H1 (cell line): Measurements from ENCODE around the gene TLE1. TPM values are rescaled to one million over a fixed set of nuclear protein-coding genes. Genes with fewer than 3 reads are reported as not detected.

Experiments
- CTCF ChIA-PET: fragments of 300-600 bp; sonication (Branson Sonifier 250); formaldehyde crosslinking; loops from one replicate; lab custom pipeline; 2021; ENCODE audit not compliant: partially characterized antibody; lab: Charles Lee
- POLR2A ChIA-PET: fragments of 300-600 bp; sonication (Branson Sonifier 250); formaldehyde crosslinking; loops from one replicate; lab custom pipeline; 2021; ENCODE audit warnings: inconsistent platforms; ENCODE audit not compliant: partially characterized antibody; lab: Charles Lee
- DNase-seq, 2 experiments: peaks; one replicate each; pipeline versions ENCODE4 v3.0.0 to v3.0.0-alpha.2; 2010 to 2022; ENCODE audit warnings: low spot score in 2 of 2, low read depth in 1 of 2, mixed read lengths in 1 of 2
- FAIRE-seq: peaks from 2 replicates; lab custom pipeline; 2011; peaks lifted over from hg19 to GRCh38; lab: Jason Lieb, UNC
- H2AFZ ChIP-seq: 2 replicates; pipeline ENCODE4 v1.8.1; 2012; ENCODE audit warnings: low read length, inconsistent platforms
- H2AK5ac ChIP-seq: 2 replicates; pipeline ENCODE4 v1.6.1; 2013; ENCODE audit warnings: low read depth, low read length
- H2BK120ac ChIP-seq: replicated peaks from 2 replicates; pipeline ENCODE3; 2013; ENCODE audit warnings: low read depth, low read length, inconsistent platforms
- H2BK12ac ChIP-seq: 2 replicates; pipeline ENCODE4 v1.6.1; 2013; ENCODE audit warnings: low read depth, low read length
- H2BK15ac ChIP-seq: 2 replicates; pipeline ENCODE4 v1.6.1; 2013; ENCODE audit warnings: low read length
- H2BK20ac ChIP-seq: 2 replicates; pipeline ENCODE4 v1.6.1; 2013; ENCODE audit warnings: low read length
- H2BK5ac ChIP-seq: 2 replicates; pipeline ENCODE4 v1.6.1; 2013; ENCODE audit warnings: low read depth, low read length
- H3K14ac ChIP-seq: 2 replicates; pipeline ENCODE4 v1.6.1; 2013; ENCODE audit warnings: inconsistent platforms; ENCODE audit not compliant: insufficient read length
- H3K18ac ChIP-seq: 2 replicates; pipeline ENCODE4 v1.6.1; 2013; ENCODE audit warnings: low read length; ENCODE audit errors: extremely low read depth
- H3K23ac ChIP-seq: 2 replicates; pipeline ENCODE4 v1.6.1; 2013; ENCODE audit warnings: inconsistent platforms; ENCODE audit not compliant: insufficient read length
- H3K23me2 ChIP-seq: 2 replicates; pipeline ENCODE4 v1.6.1; 2013; ENCODE audit warnings: low read depth, low read length
- H3K27ac ChIP-seq: 2 replicates; pipeline ENCODE4 v1.6.1; 2011; ENCODE audit warnings: low read depth, low read length, inconsistent platforms
- H3K27me3 ChIP-seq, 4 experiments: replicated peaks in 1 of 4; 1 replicate in 1 of 4; 2 replicates in 3 of 4; pipeline versions ENCODE4 v1.6.1 to v1.8.1; 2011 to 2013; ENCODE audit warnings: low read length in 3 of 4, mild to moderate bottlenecking in 3 of 4, inconsistent platforms in 2 of 4, mixed read lengths in 2 of 4, moderate library complexity in 1 of 4; ENCODE audit not compliant: control insufficient read depth in 3 of 4, insufficient read depth in 3 of 4; ENCODE audit errors: extremely low read depth in 1 of 4
- H3K36me3 ChIP-seq, 4 experiments: 2 replicates each; pipeline versions ENCODE4 v1.6.1 to v1.8.1; 2011 to 2013; ENCODE audit warnings: mild to moderate bottlenecking in 4 of 4, low read length in 3 of 4, moderate library complexity in 2 of 4, control low read depth in 1 of 4, inconsistent platforms in 1 of 4; ENCODE audit not compliant: insufficient read depth in 4 of 4, control insufficient read depth in 2 of 4
- H3K4ac ChIP-seq: replicated peaks from 2 replicates; pipeline ENCODE3; 2013; ENCODE audit warnings: low read length, low read depth, mixed read lengths, inconsistent platforms; ENCODE audit not compliant: insufficient read length
- H3K4me1 ChIP-seq, 4 experiments: replicated peaks in 1 of 4; 1 replicate in 1 of 4; 2 replicates in 3 of 4; pipeline versions ENCODE4 v1.6.1 to v1.8.1; 2011 to 2013; ENCODE audit warnings: low read length in 3 of 4, inconsistent platforms in 2 of 4, mixed read lengths in 1 of 4; ENCODE audit not compliant: insufficient read depth in 4 of 4, control insufficient read depth in 3 of 4
- H3K4me2 ChIP-seq, 2 experiments: 2 replicates each; pipeline versions ENCODE4 v1.6.1 to v1.8.1; 2011 to 2013; ENCODE audit warnings: low read depth in 2 of 2, low read length in 2 of 2, control low read depth in 1 of 2, inconsistent platforms in 1 of 2, mild to moderate bottlenecking in 1 of 2; ENCODE audit not compliant: insufficient read depth in 1 of 2
- H3K4me3 ChIP-seq, 4 experiments: fragments of 200-600, 300-600 bp in 1 of 4; sonication (generic), shearing (Covaris generic), sonication (Bioruptor Twin) in 1 of 4; 2 replicates each; pipeline versions ENCODE4 v1.5.1 to v1.8.1; 2011 to 2016; ENCODE audit warnings: low read length in 4 of 4, low read depth in 3 of 4, control low read depth in 2 of 4, inconsistent platforms in 2 of 4, mild to moderate bottlenecking in 2 of 4, mixed read lengths in 1 of 4, moderate library complexity in 1 of 4; ENCODE audit not compliant: insufficient read depth in 2 of 4; ENCODE audit errors: extremely low read depth in 1 of 4
- H3K56ac ChIP-seq: replicated peaks from 2 replicates; pipeline ENCODE3; 2013; ENCODE audit warnings: low read depth, mild to moderate bottlenecking, mixed read lengths, low read length, inconsistent platforms; ENCODE audit not compliant: insufficient read length
- H3K79me1 ChIP-seq: 2 replicates; pipeline ENCODE4 v1.6.1; 2013; ENCODE audit warnings: low read depth, low read length, control low read depth
- H3K79me2 ChIP-seq, 2 experiments: 2 replicates each; pipeline versions ENCODE4 v1.6.1 to v1.8.1; 2012 to 2013; ENCODE audit warnings: low read length in 2 of 2, mild to moderate bottlenecking in 2 of 2, inconsistent platforms in 1 of 2; ENCODE audit not compliant: insufficient read depth in 2 of 2, control insufficient read depth in 1 of 2
- H3K9ac ChIP-seq, 4 experiments: replicated peaks in 1 of 4; 1 replicate in 1 of 4; 2 replicates in 3 of 4; pipeline versions ENCODE4 v1.6.1 to v1.8.1; 2011 to 2013; ENCODE audit warnings: low read depth in 3 of 4, low read length in 3 of 4, control low read depth in 2 of 4, mild to moderate bottlenecking in 2 of 4, moderate library complexity in 2 of 4, inconsistent platforms in 1 of 4; ENCODE audit errors: extremely low read depth in 1 of 4
- H3K9me3 ChIP-seq, 2 experiments: 2 replicates each; pipeline versions ENCODE4 v1.6.1 to v1.8.1; 2012 to 2013; ENCODE audit warnings: mild to moderate bottlenecking in 2 of 2, moderate library complexity in 2 of 2, control low read depth in 1 of 2, inconsistent platforms in 1 of 2, low read depth in 1 of 2, low read length in 1 of 2, mixed read lengths in 1 of 2; ENCODE audit not compliant: insufficient read depth in 2 of 2
- H4K20me1 ChIP-seq, 2 experiments: replicated peaks in 1 of 2; 2 replicates each; pipeline versions ENCODE3 to v1.8.1; 2011 to 2013; ENCODE audit warnings: inconsistent platforms in 2 of 2, low read length in 2 of 2, mild to moderate bottlenecking in 1 of 2; ENCODE audit not compliant: insufficient read depth in 2 of 2, control insufficient read depth in 1 of 2
- H4K5ac ChIP-seq: 2 replicates; pipeline ENCODE4 v1.6.1; 2013; ENCODE audit warnings: low read length, low read depth, mixed read lengths, inconsistent platforms; ENCODE audit not compliant: insufficient read length
- H4K8ac ChIP-seq: 2 replicates; pipeline ENCODE4 v1.8.0; 2013; ENCODE audit warnings: mild to moderate bottlenecking, moderate library complexity, low read length, inconsistent platforms; ENCODE audit not compliant: insufficient read depth; ENCODE audit errors: extremely low read depth
- H4K91ac ChIP-seq: replicated peaks from 2 replicates; pipeline ENCODE3; 2013; ENCODE audit warnings: low read length, mixed read lengths, inconsistent platforms; ENCODE audit not compliant: insufficient read length
- CBX8 ChIP-seq: fragments of 300-800, 300-1000 bp; sonication (generic); IDR thresholded peaks from 2 replicates; pipeline ENCODE4 v1.7.1; 2016; ENCODE audit warnings: low read depth, low read length, borderline replicate concordance
- EZH2 ChIP-seq: fragments of 200-600 bp; sonication (generic); IDR thresholded peaks from 2 replicates; pipeline ENCODE4 v1.7.1; 2012; ENCODE audit warnings: low read depth, mild to moderate bottlenecking, moderate library complexity, low read length, inconsistent platforms; ENCODE audit not compliant: severe bottlenecking
- FOSL1 ChIP-seq: IDR thresholded peaks from 2 replicates; pipeline ENCODE4 v1.6.1; 2011; ENCODE audit warnings: mild to moderate bottlenecking, low read depth, low read length, moderate library complexity; ENCODE audit not compliant: insufficient read depth
- KDM1A ChIP-seq: fragments of 200-600, 300-600 bp; sonication (generic); IDR thresholded peaks from 2 replicates; pipeline ENCODE4 v1.7.1; 2016; ENCODE audit warnings: mild to moderate bottlenecking, low read length, borderline replicate concordance
- KDM4A ChIP-seq: IDR thresholded peaks from one replicate; pipeline ENCODE4 v1.7.1; 2012; ENCODE audit warnings: low read depth, mild to moderate bottlenecking, moderate library complexity, low read length, inconsistent platforms; ENCODE audit not compliant: severe bottlenecking
- MAFK ChIP-seq: IDR thresholded peaks from 2 replicates; pipeline ENCODE4 v1.6.1; 2012; ENCODE audit warnings: low read depth, mild to moderate bottlenecking, improper control_type of control experiment, low read length
- RAD21 ChIP-seq, 2 experiments: IDR thresholded peaks in 1 of 2; conservative IDR thresholded peaks in 1 of 2; 2 replicates each; pipeline ENCODE4 v1.6.1; 2011; ENCODE audit warnings: low read depth in 2 of 2, low read length in 2 of 2, improper control_type of control experiment in 1 of 2, inconsistent platforms in 1 of 2, mild to moderate bottlenecking in 1 of 2, moderate library complexity in 1 of 2
- RNF2 ChIP-seq: fragments of 200-900, 300-1000 bp; sonication (generic); IDR thresholded peaks from 2 replicates; pipeline ENCODE4 v1.7.1; 2016; ENCODE audit warnings: borderline replicate concordance, low read depth, mild to moderate bottlenecking, antibody characterized with exemption, low read length; ENCODE audit not compliant: poor library complexity, severe bottlenecking; ENCODE audit errors: missing control alignments
- WGBS, 2 experiments: shearing (Covaris generic) in 1 of 2; methylation state at CpG; one replicate each; pipeline versions ENCODE4 v1.1.6 to v1.1.7; 2013 to 2015; ENCODE audit warnings: low lambda C conversion rate in 2 of 2, mixed read lengths in 2 of 2, inconsistent platforms in 1 of 2, low coverage in 1 of 2, missing lambda C conversion rate in 1 of 2; ENCODE audit not compliant: insufficient replicate concordance in 2 of 2, insufficient coverage in 1 of 2, insufficient read length in 1 of 2; ENCODE audit errors: extremely low coverage in 1 of 2, missing lambda C conversion rate in 1 of 2; 5-methylcytosine and 5-hydroxymethylcytosine counted together
- polyA plus RNA-seq, 7 experiments: library from polyadenylated mRNA; depleted of rRNA in 3 of 7; stranded (reverse) in 5 of 7; unstranded in 2 of 7; fragments of >200 nt in 5 of 7; fragments of 200-250 nt in 2 of 7; gene quantifications; 1 replicate in 5 of 7; 2 replicates in 1 of 7; 4 replicates in 1 of 7; pipeline versions ENCODE4 v1.2.1 to v1.2.3, GENCODE V29; 2011 to 2013; ENCODE audit warnings: missing spikeins in 2 of 7, mixed read lengths in 2 of 7
- total RNA-seq: library from RNA; stranded (reverse); fragmentation: NEBNext Ultra II Directional; extraction: Animal tissue kit (Norgen Biotek cat#: 25700); gene quantifications from 2 replicates; pipeline ENCODE4 v1.2.1, GENCODE V29; 2021
- TF ChIP-seq, protein P1 (sequence below), 3 experiments: IDR thresholded peaks; 1 replicate in 2 of 3; 2 replicates in 1 of 3; pipeline versions ENCODE4 v1.5.1 to v1.6.1; 2011; ENCODE audit warnings: low read length in 3 of 3, mild to moderate bottlenecking in 3 of 3, inconsistent platforms in 2 of 3, low read depth in 1 of 3, moderate library complexity in 1 of 3; ENCODE audit not compliant: insufficient read depth in 1 of 3; ENCODE audit errors: control extremely low read depth in 1 of 3

The TLE1 gene
- total and polyA plus RNA-seq, 2 of the 8 experiments (the other 6 are each of a cell fraction or from before 2014, with no cell fraction given): 81.8 to 91.6 TPM

DNA sequence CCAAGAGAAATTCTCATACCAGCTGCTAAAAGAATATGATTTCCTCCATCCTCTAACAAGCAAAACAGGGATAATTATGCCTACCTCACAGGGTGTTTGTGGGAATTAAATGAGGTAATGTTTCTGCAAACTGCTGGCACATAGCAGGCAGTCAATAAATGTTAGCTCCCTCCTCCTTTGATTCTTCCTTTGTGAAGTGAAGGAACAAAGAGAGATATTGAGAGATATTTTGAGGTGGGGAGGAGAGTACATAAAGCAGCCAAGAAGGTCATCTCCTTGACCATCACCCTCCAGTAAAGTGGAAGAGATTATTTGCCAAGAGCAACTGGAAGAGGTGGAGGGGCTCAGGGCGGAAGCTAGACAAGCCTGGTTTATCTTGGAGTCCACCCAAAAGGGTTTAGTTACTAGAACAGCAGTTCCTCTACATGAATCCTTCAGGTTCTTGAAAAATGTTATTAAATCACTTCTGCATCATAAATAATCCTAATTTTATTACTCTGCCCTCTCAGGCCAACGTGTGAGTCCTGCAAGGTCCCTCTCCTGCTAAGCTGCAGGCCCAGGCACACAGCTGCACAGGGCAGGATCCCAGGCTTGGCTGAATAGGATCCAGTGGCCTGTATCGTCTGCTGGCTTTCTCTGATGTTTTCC is 35.0 kb upstream of the TLE1 start:
- FAIRE-seq (no peak), DNase-seq (no peak)
- Histone ChIP-seq H3K14ac (no peak overlapping the region), H2AK5ac (no peak overlapping the region), H3K9ac (no peak overlapping the region), H3K4ac (no peak overlapping the region), H3K56ac (no peak overlapping the region), H3K18ac (no peak overlapping the region), H4K91ac (no peak overlapping the region), H2BK12ac (no peak overlapping the region), H3K4me2 (no peak overlapping the region), H3K27me3 (no peaks in the 10 kb centered on the region), H3K9me3 (no peaks in the 10 kb centered on the region), H4K5ac (no peak overlapping the region), H2BK5ac (no peak overlapping the region), H3K4me1 (peaks cover 0 to 5% (median 2%) of the 10 kb centered on the region in 4 experiments; a peak in 2 of 7 replicates), H3K4me3 (no peak overlapping the region), H3K79me2 (no peaks in the 10 kb centered on the region), H3K36me3 (no peaks in the 10 kb centered on the region), H2BK15ac (no peak overlapping the region), H2AFZ (no peak overlapping the region), H2BK120ac (no peak overlapping the region), H3K79me1 (no peaks in the 10 kb centered on the region), H3K27ac (no peak overlapping the region), H3K23ac (no peak overlapping the region), H2BK20ac (no peak overlapping the region), H4K8ac (no peak overlapping the region; the same call in 1 of the 2 replicates), H3K23me2 (no peaks in the 10 kb centered on the region), H4K20me1 (no peaks in the 10 kb centered on the region)
- POLR2A ChIA-PET: interaction anchor here (0.6 kb wide), 1 partner anchor 38 kb away, joined by 3 read pairs; no protein-coding TSS in a partner anchor
- CTCF ChIA-PET: no interaction called here
- WGBS, 2 experiments: 96% methylated on average over 3 of the region's 3 CpGs; no CpG with 5 or more reads in 1 of the 2 experiments
- TF ChIP-seq RAD21 (IDR thresholded peaks at IDR 0.05 in 1 of 2, conservative IDR thresholded peaks at IDR 0.05 in 1 of 2; ENCODE audit: low read depth in 2 of 2, low read length in 2 of 2) (no peak), RNF2 (no peak), KDM4A (no peak), FOSL1 (no peak), KDM1A (no peak), MAFK (no peak), CBX8 (no peak), EZH2 (no peak)
- TF ChIP-seq, protein P1, sequence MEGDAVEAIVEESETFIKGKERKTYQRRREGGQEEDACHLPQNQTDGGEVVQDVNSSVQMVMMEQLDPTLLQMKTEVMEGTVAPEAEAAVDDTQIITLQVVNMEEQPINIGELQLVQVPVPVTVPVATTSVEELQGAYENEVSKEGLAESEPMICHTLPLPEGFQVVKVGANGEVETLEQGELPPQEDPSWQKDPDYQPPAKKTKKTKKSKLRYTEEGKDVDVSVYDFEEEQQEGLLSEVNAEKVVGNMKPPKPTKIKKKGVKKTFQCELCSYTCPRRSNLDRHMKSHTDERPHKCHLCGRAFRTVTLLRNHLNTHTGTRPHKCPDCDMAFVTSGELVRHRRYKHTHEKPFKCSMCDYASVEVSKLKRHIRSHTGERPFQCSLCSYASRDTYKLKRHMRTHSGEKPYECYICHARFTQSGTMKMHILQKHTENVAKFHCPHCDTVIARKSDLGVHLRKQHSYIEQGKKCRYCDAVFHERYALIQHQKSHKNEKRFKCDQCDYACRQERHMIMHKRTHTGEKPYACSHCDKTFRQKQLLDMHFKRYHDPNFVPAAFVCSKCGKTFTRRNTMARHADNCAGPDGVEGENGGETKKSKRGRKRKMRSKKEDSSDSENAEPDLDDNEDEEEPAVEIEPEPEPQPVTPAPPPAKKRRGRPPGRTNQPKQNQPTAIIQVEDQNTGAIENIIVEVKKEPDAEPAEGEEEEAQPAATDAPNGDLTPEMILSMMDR (IDR thresholded peaks at IDR 0.05; ENCODE audit: control extremely low read depth in 1 of 3, insufficient read depth in 1 of 3, low read depth in 1 of 3, low read length in 3 of 3): no peak
